Measurements from ENCODE around the gene MATN1. TPM values are rescaled to one million over a fixed set of nuclear protein-coding genes. Genes with fewer than 3 reads are reported as not detected.

Gene MATN1
- total RNA-seq, 1 experiment from 2014 or later = 0.12 TPM

GRCh38 chr1:30684881-30685795, 38.2 kb downstream of the MATN1 start:
- Histone ChIP-seq H3K9me3 (ENCODE audit: control insufficient read depth in 1 of 2, insufficient read depth in 1 of 2, low read depth in 1 of 2, low read length in 2 of 2) (peaks cover 3 to 5% of the 10 kb centered on the region in 2 experiments; a peak in 2 of 4 replicates), H3K4me2 (ENCODE audit: low read length) (peak overlapping the region; percentile 83), H3K4me3 (replicated peaks in 1 of 2; ENCODE audit: low read depth in 1 of 2, low read length in 2 of 2) (peak overlapping the region; percentile 43 to 55), H4K20me1 (ENCODE audit: insufficient read depth) (no peaks in the 10 kb centered on the region), H3K27me3 (ENCODE audit: insufficient read depth, low read length) (no peaks in the 10 kb centered on the region), H3K9me2 (ENCODE audit: insufficient read depth) (no peaks in the 10 kb centered on the region), H3K27ac (ENCODE audit: low read depth, low read length) (peak overlapping the region; percentile 52; the same call in 1 of the 2 replicates), H3K4me1 (ENCODE audit: control insufficient read depth in 1 of 2, insufficient read depth in 2 of 2, low read length in 2 of 2) (peaks cover 10 to 21% of the 10 kb centered on the region in 2 experiments; a peak in 3 of 4 replicates), H2AFZ (ENCODE audit: low read depth, low read length, poor library complexity, severe bottlenecking) (peak overlapping the region; percentile 22), H3K79me2 (ENCODE audit: insufficient read depth, low read length) (no peaks in the 10 kb centered on the region), H3K9ac (ENCODE audit: low read length) (peak overlapping the region; percentile 40; the same call in 1 of the 2 replicates), H3K36me3 (ENCODE audit: control insufficient read depth in 1 of 2, insufficient read depth in 2 of 2, low read length in 2 of 2) (no peaks in the 10 kb centered on the region)
- POLR2A ChIA-PET = interaction anchor here (0.8 to 1.7 kb wide), 5 partner anchors 9 to 33 kb away, joined by 3 to 7 read pairs (median 4); no protein-coding TSS in a partner anchor
- RAD21 ChIA-PET (ENCODE audit: low non-redundant PET in 1 of 2, low total read pairs in 2 of 2, uncharacterized antibody in 2 of 2, unreplicated experiment in 2 of 2) = interaction anchor here (0.6 to 1.4 kb wide), 3 partner anchors 23 to 305 kb away, joined by 3 to 4 read pairs (median 3); no protein-coding TSS in a partner anchor
- BruUV-seq (replicated peaks) = no TSS peak
- ATAC-seq (peak; percentile 98), DNase-seq (ENCODE audit: low read depth, low spot score) (peak; percentile 90)
- intact Hi-C loops (cut with micrococcal nuclease) = loop anchor here (1.0 kb wide), 1 partner anchor 277 kb away; no protein-coding TSS in a partner anchor
- peak; percentile 71 for TF ChIP-seq POLR2AphosphoS5 (IDR thresholded peaks at IDR 0.05; ENCODE audit: low read depth, low read length)
- TF ChIP-seq ZFX (IDR thresholded peaks at IDR 0.05) = no peak
- peak; percentile 64; the same call in 1 of the 2 replicates for TF ChIP-seq SP1 (IDR thresholded peaks at IDR 0.05; ENCODE audit: low read depth)
- peak; percentile 24 to 71 (median 26); a peak in 3 of 6 replicates for TF ChIP-seq CTCF (IDR thresholded peaks at IDR 0.05 in 2 of 3, conservative IDR thresholded peaks at IDR 0.05 in 1 of 3; ENCODE audit: borderline replicate concordance in 1 of 3, insufficient read depth in 1 of 3, low read depth in 2 of 3, low read length in 2 of 3)
- no peak for TF ChIP-seq EZH2 (IDR thresholded peaks at IDR 0.05)
- TF ChIP-seq RAD21 (IDR thresholded peaks at IDR 0.05; ENCODE audit: low read depth) = peak; percentile 70
- CTCF ChIA-PET = interaction anchor here (0.6 to 1.5 kb wide), 6 partner anchors 9 to 560 kb away, joined by 3 to 17 read pairs (median 6); no protein-coding TSS in a partner anchor
